ENCODE measurements around the gene PTER. TPM values are rescaled to one million over a fixed set of nuclear protein-coding genes. Genes with fewer than 3 reads are reported as not detected.

PTER gene
- total RNA-seq, 2 donors from 2014 or later: 6.2 to 11.2 TPM

GRCh38 chr10:16483241-16483917, 46.6 kb downstream of the PTER start:
- Histone ChIP-seq H3K4me3 (no peak overlapping the region), H3K9me3 (no peaks in the 10 kb centered on the region), H3K4me1 (ENCODE audit: control insufficient read depth in 1 of 2, low read depth in 2 of 2) (no peaks in the 10 kb centered on the region), H3K27me3 (replicated peaks; ENCODE audit: insufficient read depth) (no peaks in the 10 kb centered on the region), H3K36me3 (no peaks in the 10 kb centered on the region), H3K27ac (no peak overlapping the region)
- DNase-seq (ENCODE audit: low spot score) (no peak), ATAC-seq (ENCODE audit: insufficient number of reproducible peaks, low FRiP score, low read depth) (no peak)
- no peak for TF ChIP-seq CTCF (IDR thresholded peaks at IDR 0.05)

- H3K4me3 ChIP-seq: no peak overlapping the region
- ATAC-seq (ENCODE audit: insufficient number of reproducible peaks, low FRiP score, low read depth): no peak
- no peak for TF ChIP-seq CTCF (IDR thresholded peaks at IDR 0.05)
- no peaks in the 10 kb centered on the region for H3K4me1 ChIP-seq (ENCODE audit: control insufficient read depth in 1 of 2, low read depth in 2 of 2)
- no peak overlapping the region for H3K27ac ChIP-seq
- no peaks in the 10 kb centered on the region for H3K9me3 ChIP-seq
- H3K27me3 ChIP-seq (replicated peaks; ENCODE audit: insufficient read depth): no peaks in the 10 kb centered on the region
- no peaks in the 10 kb centered on the region for H3K36me3 ChIP-seq
- no peak for DNase-seq (ENCODE audit: low spot score)
Measured at GRCh38 chr10:16490511-16490910, 53.7 kb downstream of the PTER start.

GRCh38 chr10:16491933-16492332, 55.1 kb downstream of the PTER start:
- Histone ChIP-seq H3K27ac (no peak overlapping the region), H3K4me3 (no peak overlapping the region), H3K4me1 (ENCODE audit: control insufficient read depth in 1 of 2, low read depth in 2 of 2) (no peaks in the 10 kb centered on the region), H3K36me3 (no peaks in the 10 kb centered on the region), H3K9me3 (no peaks in the 10 kb centered on the region), H3K27me3 (replicated peaks; ENCODE audit: insufficient read depth) (no peaks in the 10 kb centered on the region)
- no peak for ATAC-seq (ENCODE audit: insufficient number of reproducible peaks, low FRiP score, low read depth)
- no peak for TF ChIP-seq CTCF (IDR thresholded peaks at IDR 0.05)
- no peak for DNase-seq (ENCODE audit: low spot score)

GRCh38 chr10:16493884-16494536, 57.2 kb downstream of the PTER start:
- Histone ChIP-seq H3K27me3 (replicated peaks; ENCODE audit: insufficient read depth) (no peaks in the 10 kb centered on the region), H3K4me3 (no peak overlapping the region), H3K27ac (no peak overlapping the region), H3K9me3 (no peaks in the 10 kb centered on the region), H3K4me1 (ENCODE audit: control insufficient read depth in 1 of 2, low read depth in 2 of 2) (no peaks in the 10 kb centered on the region), H3K36me3 (no peaks in the 10 kb centered on the region)
- no peak for DNase-seq (ENCODE audit: low spot score)
- no peak for TF ChIP-seq CTCF (IDR thresholded peaks at IDR 0.05)
- ATAC-seq (ENCODE audit: insufficient number of reproducible peaks, low FRiP score, low read depth): no peak

GRCh38 chr10:16497911-16498310, 61.1 kb downstream of the PTER start:
- no peaks in the 10 kb centered on the region for H3K36me3 ChIP-seq
- no peaks in the 10 kb centered on the region for H3K4me1 ChIP-seq (ENCODE audit: control insufficient read depth in 1 of 2, low read depth in 2 of 2)
- no peak overlapping the region for H3K4me3 ChIP-seq
- no peaks in the 10 kb centered on the region for H3K27me3 ChIP-seq (replicated peaks; ENCODE audit: insufficient read depth)
- no peak for TF ChIP-seq CTCF (IDR thresholded peaks at IDR 0.05)
- no peak for DNase-seq (ENCODE audit: low spot score)
- no peak for ATAC-seq (ENCODE audit: insufficient number of reproducible peaks, low FRiP score, low read depth)
- no peaks in the 10 kb centered on the region for H3K9me3 ChIP-seq
- no peak overlapping the region for H3K27ac ChIP-seq

Data from thoracic aorta (tissue), 2 donors.